ENCODE data around the gene YIF1B.

GRCh38 chr19:38333245-38333644 lies 17.5 kb upstream of the YIF1B start:
- TF ChIP-seq POLR2A (IDR thresholded peaks at IDR 0.05) (no peak), POLR2AphosphoS5 (IDR thresholded peaks at IDR 0.05) (no peak)
